Measurements from ENCODE around the gene SLC39A5. TPM values are rescaled to one million over a fixed set of nuclear protein-coding genes. Genes with fewer than 3 reads are reported as not detected.

SLC39A5 gene
- total RNA-seq, 1 experiment from 2014 or later, result 0.87 TPM

GRCh38 chr12:56237552-56237951 is 7.7 kb downstream of the SLC39A5 start:
- ChIA-PET POLR2A (ENCODE audit: unreplicated experiment) (no interaction called here), CTCF (no interaction called here)
- Histone ChIP-seq H3K4me2 (no peak overlapping the region), H3F3A (ENCODE audit: insufficient read depth, low read depth) (peaks cover 8% of the 10 kb centered on the region; the same call in 1 of the 2 replicates), H4K20me1 (ENCODE audit: insufficient read depth) (no peaks in the 10 kb centered on the region), H3K9me3 (ENCODE audit: insufficient read depth, low read depth) (no peaks in the 10 kb centered on the region), H2AFZ (no peak overlapping the region), H3K4me1 (replicated peaks; ENCODE audit: insufficient read depth) (no peaks in the 10 kb centered on the region), H3K79me2 (ENCODE audit: low read depth) (no peaks in the 10 kb centered on the region), H3K4me3 (no peak overlapping the region), H3K27me3 (ENCODE audit: insufficient read depth, low read depth) (no peaks in the 10 kb centered on the region), H3K27ac (no peak overlapping the region), H3K36me3 (ENCODE audit: low read depth) (0 out of 2 replicates have a peak, but pooled peaks cover 3% of the 10 kb centered on the region), H3K9me2 (ENCODE audit: insufficient read depth) (no peaks in the 10 kb centered on the region)
- intact Hi-C loops (cut with micrococcal nuclease; ENCODE audit: unreplicated experiment), result no loop called here
- DNase-seq, result no peak
- TF ChIP-seq CTCF (conservative IDR thresholded peaks at IDR 0.05), result no peak
- TF ChIP-seq EZH2 (IDR thresholded peaks at IDR 0.05; ENCODE audit: low read depth), result no peak
- no TSS peak for BruUV-seq (replicated peaks)

GRCh38 chr12:56241424-56242303 is 11.8 kb downstream of the SLC39A5 start:
- CTCF ChIA-PET, result no interaction called here
- Histone ChIP-seq H3K36me3 (ENCODE audit: low read depth) (0 out of 2 replicates have a peak, but pooled peaks cover 11% of the 10 kb centered on the region), H2AFZ (no peak overlapping the region), H3F3A (ENCODE audit: insufficient read depth, low read depth) (no peaks in the 10 kb centered on the region), H3K9me3 (ENCODE audit: insufficient read depth, low read depth) (no peaks in the 10 kb centered on the region), H3K27ac (no peak overlapping the region), H4K20me1 (ENCODE audit: insufficient read depth) (no peaks in the 10 kb centered on the region; the same call in 1 of the 2 replicates), H3K27me3 (ENCODE audit: insufficient read depth, low read depth) (no peaks in the 10 kb centered on the region), H3K79me2 (ENCODE audit: low read depth) (no peaks in the 10 kb centered on the region), H3K4me2 (no peak overlapping the region), H3K9me2 (ENCODE audit: insufficient read depth) (no peaks in the 10 kb centered on the region), H3K4me3 (no peak overlapping the region), H3K4me1 (replicated peaks; ENCODE audit: insufficient read depth) (no peaks in the 10 kb centered on the region)
- BruUV-seq (replicated peaks), result no TSS peak
- no peak for DNase-seq
- intact Hi-C loops (cut with micrococcal nuclease; ENCODE audit: unreplicated experiment), result no loop called here
- TF ChIP-seq EZH2 (IDR thresholded peaks at IDR 0.05; ENCODE audit: low read depth) (no peak), CTCF (conservative IDR thresholded peaks at IDR 0.05) (no peak)
- POLR2A ChIA-PET (ENCODE audit: unreplicated experiment), result interaction anchor here (0.6 kb wide), 1 partner anchor 19 kb away, joined by 3 read pairs; no protein-coding TSS in a partner anchor

GRCh38 chr12:56242986-56243385 is 13.1 kb downstream of the SLC39A5 start:
- ChIA-PET CTCF (no interaction called here), POLR2A (ENCODE audit: unreplicated experiment) (no interaction called here)
- no peaks in the 10 kb centered on the region for H3K27me3 ChIP-seq (ENCODE audit: insufficient read depth, low read depth)
- H3K79me2 ChIP-seq (ENCODE audit: low read depth), result no peaks in the 10 kb centered on the region
- H3K4me2 ChIP-seq, result no peak overlapping the region
- no peak overlapping the region for H3K4me3 ChIP-seq
- no peaks in the 10 kb centered on the region for H3F3A ChIP-seq (ENCODE audit: insufficient read depth, low read depth)
- H3K9me2 ChIP-seq (ENCODE audit: insufficient read depth), result no peaks in the 10 kb centered on the region
- H3K4me1 ChIP-seq (replicated peaks; ENCODE audit: insufficient read depth), result no peaks in the 10 kb centered on the region
- TF ChIP-seq EZH2 (IDR thresholded peaks at IDR 0.05; ENCODE audit: low read depth) (no peak), CTCF (conservative IDR thresholded peaks at IDR 0.05) (no peak)
- H3K36me3 ChIP-seq (ENCODE audit: low read depth), result 0 out of 2 replicates have a peak, but pooled peaks cover 11% of the 10 kb centered on the region
- H4K20me1 ChIP-seq (ENCODE audit: insufficient read depth), result no peaks in the 10 kb centered on the region; the same call in 1 of the 2 replicates
- DNase-seq, result no peak
- no peaks in the 10 kb centered on the region for H3K9me3 ChIP-seq (ENCODE audit: insufficient read depth, low read depth)
- intact Hi-C loops (cut with micrococcal nuclease; ENCODE audit: unreplicated experiment), result no loop called here
- no peak overlapping the region for H3K27ac ChIP-seq
- no peak overlapping the region for H2AFZ ChIP-seq
- BruUV-seq (replicated peaks), result no TSS peak
